NCI-H2196 treated with DMSO at 0.1 percent for 48 hours (cell line): ENCODE measurements around the gene ABHD16B.
"Not testable (repeated sequence)": the region's sequence is repeated elsewhere in the genome, so short reads cannot be mapped to it uniquely, and the experiment has no call there.

ENCODE experiments used
- DNase-seq: peaks from one replicate; lab custom pipeline; 2025; ENCODE audit not compliant: unreplicated experiment; lab: John Stamatoyannopoulos, UW

Gene ABHD16B

DNA sequence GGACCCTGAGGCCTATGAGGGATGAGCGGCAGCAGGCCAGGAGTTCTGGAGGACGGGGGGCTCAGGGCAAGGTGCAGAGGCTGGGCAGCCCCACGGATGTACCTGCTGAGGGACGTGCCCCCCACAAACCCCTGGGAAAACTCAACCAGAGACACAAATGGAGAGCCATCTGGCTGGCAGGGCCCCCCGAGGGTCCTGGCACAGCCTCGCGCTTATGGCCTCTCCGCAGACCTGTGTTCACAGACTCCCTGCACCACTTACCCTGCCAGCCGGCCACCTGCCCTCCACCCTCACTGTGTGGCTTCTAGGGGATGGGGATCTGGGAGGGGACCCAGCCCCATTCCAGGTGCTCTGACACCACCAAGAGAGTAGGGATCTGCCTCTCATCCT lies 26.8 kb upstream of the ABHD16B start:
- no peak for DNase-seq

GRCh38 chr20:63835021-63835858 lies 26.1 kb upstream of the ABHD16B start:
- DNase-seq, result peak; percentile 96

DNA sequence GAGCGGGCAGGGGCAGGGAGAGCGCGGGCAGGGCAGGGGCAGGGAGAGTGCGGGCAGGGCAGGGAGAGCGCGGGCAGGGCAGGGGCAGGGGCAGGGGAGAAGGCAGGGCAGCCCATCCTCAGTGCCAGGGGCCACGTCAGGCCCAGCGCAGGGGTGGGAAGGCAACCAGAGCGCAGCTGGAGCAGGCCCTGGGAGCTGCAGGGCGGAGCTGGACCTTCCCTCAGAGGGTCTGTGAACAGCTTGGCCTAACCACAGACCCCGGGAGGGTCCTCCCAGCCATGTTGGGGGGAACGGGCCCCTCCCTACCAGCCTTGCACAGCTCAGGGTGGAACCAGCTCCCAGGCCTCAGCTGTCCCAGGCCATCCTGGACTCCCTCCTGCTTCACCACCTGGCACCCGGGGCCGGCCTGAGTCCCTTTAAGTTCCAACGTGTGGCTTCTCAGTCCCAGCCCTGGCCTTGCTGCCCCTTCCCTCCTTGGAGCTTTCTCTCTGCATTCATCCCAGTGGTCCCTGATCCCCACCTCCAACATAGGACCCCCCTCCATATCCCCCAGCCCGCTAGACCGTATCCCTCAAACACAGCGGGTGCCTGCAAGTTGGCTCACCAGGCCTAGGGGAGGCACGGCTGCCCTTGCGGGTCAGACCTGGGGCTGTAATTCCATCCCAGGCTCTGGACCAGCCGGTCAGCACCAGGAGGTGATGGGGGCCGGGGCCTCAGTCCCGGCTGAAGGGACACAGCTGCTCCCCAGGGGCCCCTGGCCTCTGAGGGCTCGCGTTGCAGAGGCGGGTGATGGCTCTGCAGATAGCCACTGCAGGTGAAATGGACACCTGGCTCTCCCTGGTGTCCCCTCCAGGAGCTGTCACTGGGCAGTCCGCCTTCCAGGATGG lies 24.6 kb upstream of the ABHD16B start:
- no peak for DNase-seq

DNA sequence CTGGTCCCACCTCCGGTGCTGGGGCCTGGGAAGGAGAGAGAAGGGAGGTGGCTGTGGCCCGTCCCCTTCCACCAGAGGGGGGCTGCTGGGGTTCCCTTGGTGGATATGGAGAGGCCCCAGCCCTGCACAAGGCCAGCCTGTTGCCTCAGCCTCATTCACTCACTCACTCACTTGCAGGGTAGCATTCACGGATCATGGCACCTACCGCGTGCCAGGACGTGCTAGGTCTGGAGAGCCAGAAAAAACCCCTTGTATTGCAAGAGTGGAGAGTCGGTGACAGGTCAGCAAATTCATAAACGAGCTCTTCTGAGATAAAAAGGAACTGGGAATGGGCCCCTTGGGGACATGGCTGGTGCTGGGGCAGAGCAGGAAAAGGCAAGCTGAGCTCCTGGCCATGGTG lies 23.8 kb upstream of the ABHD16B start:
- DNase-seq, result no peak

DNA sequence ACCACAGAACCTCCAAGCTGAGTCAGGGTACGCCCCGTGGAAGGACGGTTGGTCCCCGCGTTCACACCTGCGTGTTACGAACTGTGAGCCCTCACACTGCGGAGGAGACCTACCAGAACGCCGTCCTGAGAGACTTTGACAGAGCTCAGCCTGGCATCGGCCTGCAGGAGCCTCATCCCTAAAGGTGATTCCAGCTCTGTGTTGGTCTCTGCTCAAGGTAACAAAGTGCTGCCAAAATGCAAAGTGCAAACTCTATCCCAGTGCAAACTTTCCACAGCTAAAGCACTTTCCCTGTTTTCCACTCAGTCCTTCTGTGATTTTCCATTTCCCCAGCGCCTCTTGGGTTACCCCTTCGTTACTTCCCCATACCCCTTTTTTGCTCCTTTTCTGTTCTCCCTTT lies 21.7 kb upstream of the ABHD16B start:
- no peak for DNase-seq

DNA sequence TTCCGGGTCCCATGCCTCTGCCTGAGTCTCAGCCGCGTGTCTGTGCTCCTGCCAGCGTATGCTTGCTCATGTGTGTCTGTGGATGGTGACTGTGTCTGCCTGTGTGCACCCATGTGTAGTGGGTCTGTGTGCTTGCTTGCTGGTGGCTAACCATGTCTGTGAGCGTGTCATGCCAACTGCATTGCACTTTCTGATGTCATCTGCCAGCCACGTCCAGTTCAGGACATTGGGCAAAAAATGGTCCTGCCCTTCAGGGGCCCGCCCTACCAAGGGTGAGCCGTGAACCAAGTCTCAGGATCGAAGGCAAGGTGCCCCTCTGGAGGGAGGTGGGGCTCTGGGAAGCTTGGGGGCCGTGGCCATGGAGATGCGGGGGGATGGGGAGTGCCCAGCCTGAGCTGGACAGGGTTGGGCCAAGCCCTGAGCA lies 20.9 kb upstream of the ABHD16B start:
- DNase-seq, result no peak

DNA sequence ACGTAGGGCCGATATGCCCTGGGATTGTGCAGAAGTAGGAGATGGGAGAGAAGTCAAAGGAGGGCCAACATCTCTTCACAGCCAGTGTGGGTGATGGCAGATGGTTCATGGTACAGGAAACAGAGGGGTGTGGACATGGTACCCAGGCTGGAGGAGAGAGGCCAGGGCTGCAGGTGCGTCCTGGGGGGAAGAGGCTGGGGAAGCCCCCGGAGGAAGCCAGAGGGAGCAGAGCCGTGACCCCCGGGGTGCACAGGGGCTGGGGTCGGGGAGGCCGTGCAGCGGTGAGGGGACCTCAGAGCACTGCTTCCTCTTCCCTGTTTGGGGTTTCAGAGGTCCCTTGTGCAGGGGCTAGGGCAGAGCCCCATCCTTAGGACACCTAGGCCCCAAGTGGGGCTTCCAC lies 19.0 kb upstream of the ABHD16B start:
- DNase-seq, result no peak

- DNase-seq, result no peak
These were observed 18.1 kb upstream of the ABHD16B start for GRCh38 chr20:63843222-63843621.

DNA sequence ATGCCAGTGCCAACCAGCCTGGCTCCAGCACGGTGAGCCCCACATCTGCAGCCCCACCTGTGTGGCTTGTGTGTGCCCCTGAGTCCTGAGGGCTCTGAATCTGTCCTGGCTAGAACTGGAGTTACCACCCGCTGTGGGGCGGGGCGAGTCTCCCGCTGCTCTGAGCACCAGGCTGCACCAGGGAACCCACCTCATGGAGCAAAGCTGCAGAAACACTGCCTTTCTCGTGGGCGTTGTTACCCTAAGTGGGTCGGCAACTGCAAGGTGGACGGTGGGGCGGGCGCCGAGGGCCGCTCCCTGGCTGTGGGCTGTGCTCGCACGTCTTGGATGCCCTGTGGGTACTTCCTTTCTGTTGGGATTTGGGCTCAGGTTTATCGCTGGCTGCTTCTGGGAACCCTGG lies 17.5 kb upstream of the ABHD16B start:
- no peak for DNase-seq

DNA sequence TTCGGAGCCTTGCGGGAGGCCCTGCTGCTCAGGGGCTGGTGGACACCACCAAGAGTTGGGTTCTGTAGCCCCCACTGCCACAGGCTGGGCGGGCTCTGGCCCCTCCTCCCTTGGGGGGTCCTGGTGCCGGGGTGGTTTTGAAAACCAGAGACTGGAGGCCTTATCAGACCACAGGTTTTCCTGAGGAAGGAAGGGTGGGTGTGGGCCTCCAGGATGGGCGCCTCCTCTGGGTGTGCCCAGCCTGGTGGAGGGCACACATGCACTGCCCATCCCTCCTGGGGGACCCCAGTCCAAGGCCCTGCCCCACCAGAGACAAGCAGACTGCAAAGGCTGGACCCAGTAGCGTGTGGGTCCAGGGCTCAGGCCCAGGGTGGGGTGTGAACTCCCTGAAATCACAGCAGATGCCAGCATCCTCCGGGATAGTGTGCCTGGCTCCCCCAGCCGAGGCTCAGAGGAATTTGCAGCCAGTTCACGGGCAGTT lies 16.7 kb upstream of the ABHD16B start:
- no peak for DNase-seq

DNA sequence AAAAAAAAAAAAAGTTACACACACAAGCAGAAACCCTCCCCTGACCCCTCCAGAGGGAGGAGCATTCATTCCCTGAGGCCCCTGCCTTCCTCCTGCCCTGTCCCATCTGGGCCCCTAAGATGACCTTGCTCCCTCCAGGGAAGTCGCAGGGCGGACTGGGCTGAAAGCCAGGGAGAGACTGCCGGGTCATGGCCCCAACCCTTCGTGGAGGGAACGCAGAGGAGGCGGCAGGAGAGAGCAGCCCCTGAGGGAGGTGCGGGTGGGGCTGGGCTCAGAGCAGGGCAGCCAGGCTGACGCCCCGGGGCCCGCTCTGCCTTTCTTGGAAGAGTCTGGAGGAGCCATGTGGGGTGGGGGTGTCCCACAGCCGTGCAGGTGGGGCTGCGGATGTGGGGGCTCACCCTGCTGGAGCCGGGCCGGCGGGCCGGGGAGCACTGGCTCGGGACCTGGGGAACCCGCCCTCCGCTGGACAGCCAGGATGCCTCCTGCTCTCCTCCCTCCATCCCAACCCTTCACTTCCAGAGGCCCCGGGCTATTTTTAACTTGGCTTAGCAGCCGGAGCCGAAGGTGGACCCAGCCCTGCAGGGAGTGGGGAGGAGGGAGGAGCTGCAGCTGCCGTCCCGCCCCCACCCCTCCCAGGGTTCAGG lies 15.0 kb upstream of the ABHD16B start:
- DNase-seq, result no peak

- DNase-seq, result no peak
These were observed 14.4 kb upstream of the ABHD16B start for GRCh38 chr20:63846888-63847236.

GRCh38 chr20:63847237-63848002 lies 13.9 kb upstream of the ABHD16B start:
- DNase-seq, result no peak

GRCh38 chr20:63848003-63848911 lies 13.0 kb upstream of the ABHD16B start:
- DNase-seq, result no peak

GRCh38 chr20:63850689-63851547 lies 10.4 kb upstream of the ABHD16B start:
- no peak for DNase-seq

DNA sequence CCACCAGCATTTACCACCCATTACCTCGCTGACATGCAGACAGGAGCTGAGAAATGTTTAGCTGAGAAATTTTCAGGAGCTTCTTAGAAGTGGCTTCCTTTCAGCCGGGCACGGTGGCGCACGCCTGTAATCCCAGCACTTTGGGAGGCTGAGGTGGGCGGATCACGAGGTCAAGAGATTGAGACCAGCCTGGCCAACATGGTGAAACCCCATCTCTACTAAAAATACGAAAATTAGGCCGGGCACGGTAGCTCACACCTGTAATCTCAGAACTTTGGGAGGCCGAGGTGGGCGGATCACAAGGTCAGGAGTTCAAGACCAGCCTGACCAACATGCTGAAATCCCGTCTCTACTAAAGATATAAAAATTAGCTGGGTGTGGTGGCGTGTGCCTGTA lies 9.8 kb upstream of the ABHD16B start:
- DNase-seq, result not testable (repeated sequence)

- not testable (repeated sequence) for DNase-seq
These were observed 7.6 kb upstream of the ABHD16B start for GRCh38 chr20:63853733-63854068.

- DNase-seq, result no peak
These were observed 7.1 kb upstream of the ABHD16B start for GRCh38 chr20:63854069-63854765.
